GM20431 (cell line): ENCODE results near the gene JMJD6.

Experiments used
- in situ Hi-C: fragments of 300-500 bp; cut with MseI, MboI; formaldehyde crosslinking; loops from one replicate; pipeline ENCODE4 v1.15.0; 2020; ENCODE audit warnings: low sequenced_read_pairs; ENCODE audit not compliant: unreplicated experiment

Gene JMJD6

GRCh38 chr17:76683921-76684745, 42.3 kb downstream of the JMJD6 start:
- in situ Hi-C loops, result no loop called here

GRCh38 chr17:76683011-76683755, 43.2 kb downstream of the JMJD6 start:
- in situ Hi-C loops, result no loop called here

GRCh38 chr17:76682296-76682695, 44.1 kb downstream of the JMJD6 start:
- in situ Hi-C loops, result no loop called here

- in situ Hi-C loops, result no loop called here
Observed at GRCh38 chr17:76681222-76682137, 44.9 kb downstream of the JMJD6 start.

- in situ Hi-C loops, result no loop called here
Observed at GRCh38 chr17:76679239-76679638, 47.2 kb downstream of the JMJD6 start.

GRCh38 chr17:76678330-76678729, 48.1 kb downstream of the JMJD6 start:
- in situ Hi-C loops, result no loop called here

- in situ Hi-C loops, result no loop called here
Observed at GRCh38 chr17:76677406-76677805, 49.0 kb downstream of the JMJD6 start.

- in situ Hi-C loops, result no loop called here
Observed at GRCh38 chr17:76676629-76677028, 49.8 kb downstream of the JMJD6 start.

- in situ Hi-C loops, result no loop called here
Observed at GRCh38 chr17:76675648-76676047, 50.8 kb downstream of the JMJD6 start.

- in situ Hi-C loops, result no loop called here
Observed at GRCh38 chr17:76674600-76674999, 51.8 kb downstream of the JMJD6 start.

- in situ Hi-C loops, result no loop called here
Observed at GRCh38 chr17:76673729-76674128, 52.7 kb downstream of the JMJD6 start.

- in situ Hi-C loops, result no loop called here
Observed at GRCh38 chr17:76672892-76673291, 53.5 kb downstream of the JMJD6 start.

GRCh38 chr17:76672270-76672851, 54.0 kb downstream of the JMJD6 start:
- in situ Hi-C loops, result no loop called here

GRCh38 chr17:76671912-76672262, 54.5 kb downstream of the JMJD6 start:
- in situ Hi-C loops, result no loop called here

GRCh38 chr17:76671123-76671911, 55.1 kb downstream of the JMJD6 start:
- in situ Hi-C loops, result no loop called here

- in situ Hi-C loops, result no loop called here
Observed at GRCh38 chr17:76670718-76671122, 55.7 kb downstream of the JMJD6 start.

- in situ Hi-C loops, result no loop called here
Observed at GRCh38 chr17:76670020-76670717, 56.2 kb downstream of the JMJD6 start.
